C4-2B (cell line): Measurements from ENCODE around the gene PLXNA2.

Source experiments
- ZFX ChIP-seq: fragments of 450-650 bp; IDR thresholded peaks from 2 replicates; pipeline ENCODE4 v1.6.1; 2017
- TF ChIP-seq, protein P1 (sequence below): fragments of 450-650 bp; conservative IDR thresholded peaks from 2 replicates; pipeline ENCODE4 v1.5.1; 2017; ENCODE audit warnings: mild to moderate bottlenecking

DNA sequence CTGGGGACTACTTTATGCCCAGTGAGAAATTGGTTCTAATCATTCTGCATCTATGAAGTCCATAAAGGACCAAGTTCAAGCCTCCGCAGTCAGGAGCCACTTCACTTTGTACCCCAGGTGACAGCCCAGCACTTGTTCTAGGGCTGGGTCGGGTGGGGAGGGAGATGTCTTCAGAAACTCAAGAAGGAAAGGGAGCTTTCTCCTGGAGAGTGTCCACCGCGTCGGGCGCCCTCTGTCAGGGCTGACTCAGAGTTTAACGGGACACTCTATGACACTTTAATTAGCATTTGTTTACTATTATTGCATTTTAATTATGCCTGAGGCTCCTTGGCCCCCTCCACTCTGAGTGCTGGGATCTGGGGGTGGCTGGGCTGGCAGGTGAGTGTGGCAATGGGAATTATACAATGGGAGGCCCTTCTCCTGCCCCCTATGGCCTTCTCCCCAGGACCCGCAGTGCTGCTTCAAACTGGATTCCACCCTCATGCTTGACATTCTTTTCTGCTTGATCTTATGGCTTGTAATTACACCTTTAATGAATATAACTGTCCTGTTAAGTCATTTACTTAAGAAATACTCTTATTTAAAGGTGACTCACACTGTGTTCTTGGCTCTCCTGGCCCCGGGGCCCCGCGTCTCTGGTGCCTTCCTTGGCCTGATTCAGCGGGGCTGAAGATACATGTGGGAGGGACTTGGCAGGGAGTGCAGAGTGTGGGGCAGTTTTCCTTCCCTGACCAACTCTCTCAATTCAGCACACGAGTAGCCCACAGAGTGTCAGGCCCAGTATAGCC, 136.6 kb downstream of the PLXNA2 start:
- TF ChIP-seq, protein P1, sequence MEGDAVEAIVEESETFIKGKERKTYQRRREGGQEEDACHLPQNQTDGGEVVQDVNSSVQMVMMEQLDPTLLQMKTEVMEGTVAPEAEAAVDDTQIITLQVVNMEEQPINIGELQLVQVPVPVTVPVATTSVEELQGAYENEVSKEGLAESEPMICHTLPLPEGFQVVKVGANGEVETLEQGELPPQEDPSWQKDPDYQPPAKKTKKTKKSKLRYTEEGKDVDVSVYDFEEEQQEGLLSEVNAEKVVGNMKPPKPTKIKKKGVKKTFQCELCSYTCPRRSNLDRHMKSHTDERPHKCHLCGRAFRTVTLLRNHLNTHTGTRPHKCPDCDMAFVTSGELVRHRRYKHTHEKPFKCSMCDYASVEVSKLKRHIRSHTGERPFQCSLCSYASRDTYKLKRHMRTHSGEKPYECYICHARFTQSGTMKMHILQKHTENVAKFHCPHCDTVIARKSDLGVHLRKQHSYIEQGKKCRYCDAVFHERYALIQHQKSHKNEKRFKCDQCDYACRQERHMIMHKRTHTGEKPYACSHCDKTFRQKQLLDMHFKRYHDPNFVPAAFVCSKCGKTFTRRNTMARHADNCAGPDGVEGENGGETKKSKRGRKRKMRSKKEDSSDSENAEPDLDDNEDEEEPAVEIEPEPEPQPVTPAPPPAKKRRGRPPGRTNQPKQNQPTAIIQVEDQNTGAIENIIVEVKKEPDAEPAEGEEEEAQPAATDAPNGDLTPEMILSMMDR, result no peak
- no peak for TF ChIP-seq ZFX
